Measurements from ENCODE around the gene ZBTB9.
"Not testable (repeated sequence)": the region's sequence is repeated elsewhere in the genome, so short reads cannot be mapped to it uniquely, and the experiment has no call there.

The ZBTB9 gene

GRCh38 chr6:33455051-33455450 is 675 bp downstream of the ZBTB9 start:
- Histone ChIP-seq H3K4me1 (peaks cover 22% of the 10 kb centered on the region), H3K4me2 (peak overlapping the region; percentile 96), H3K36me3 (peaks cover 39% of the 10 kb centered on the region), H4K20me1 (peaks cover 5% of the 10 kb centered on the region; the same call in 1 of the 2 replicates), H3K27me3 (no peaks in the 10 kb centered on the region), H3K27ac (peak overlapping the region; percentile 79), H3K4me3 (peak overlapping the region; percentile 83), H3K9me3 (no peaks in the 10 kb centered on the region), H3K9ac (peak overlapping the region; percentile 86)
- TF ChIP-seq Cebpa-rat (IDR thresholded peaks at IDR 0.05), result no peak

- Histone ChIP-seq H3K36me3 (peaks cover 30% of the 10 kb centered on the region), H3K9me3 (no peaks in the 10 kb centered on the region), H4K20me1 (peaks cover 5% of the 10 kb centered on the region; the same call in 1 of the 2 replicates), H3K4me2 (no peak overlapping the region), H3K27me3 (no peaks in the 10 kb centered on the region), H3K4me3 (no peak overlapping the region), H3K4me1 (peaks cover 22% of the 10 kb centered on the region), H3K27ac (no peak overlapping the region), H3K9ac (no peak overlapping the region)
- no peak for TF ChIP-seq Cebpa-rat (IDR thresholded peaks at IDR 0.05)
These were observed 1.8 kb downstream of the ZBTB9 start for GRCh38 chr6:33456156-33456555.

DNA sequence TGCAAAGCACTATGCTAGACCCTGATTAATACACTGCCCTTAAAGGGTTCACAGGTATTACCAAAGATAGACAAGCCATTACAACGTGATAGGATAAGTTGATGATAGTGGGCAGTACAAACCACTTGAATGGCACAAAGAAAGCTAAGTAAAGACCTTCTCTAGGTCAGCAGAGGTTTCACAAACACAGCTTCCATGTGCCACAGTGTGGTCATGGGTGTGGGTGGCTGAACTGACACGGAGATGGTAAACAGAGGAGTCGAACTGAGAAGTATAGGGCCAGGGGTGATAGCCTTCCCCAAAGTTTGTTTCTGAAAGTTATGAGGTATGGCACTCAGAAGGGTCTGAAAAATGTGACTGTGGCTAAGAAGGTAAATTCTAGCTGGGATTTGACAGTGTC is 4.3 kb downstream of the ZBTB9 start:
- TF ChIP-seq Cebpa-rat (IDR thresholded peaks at IDR 0.05), result no peak
- H3K36me3 ChIP-seq, result peaks cover 27% of the 10 kb centered on the region

DNA sequence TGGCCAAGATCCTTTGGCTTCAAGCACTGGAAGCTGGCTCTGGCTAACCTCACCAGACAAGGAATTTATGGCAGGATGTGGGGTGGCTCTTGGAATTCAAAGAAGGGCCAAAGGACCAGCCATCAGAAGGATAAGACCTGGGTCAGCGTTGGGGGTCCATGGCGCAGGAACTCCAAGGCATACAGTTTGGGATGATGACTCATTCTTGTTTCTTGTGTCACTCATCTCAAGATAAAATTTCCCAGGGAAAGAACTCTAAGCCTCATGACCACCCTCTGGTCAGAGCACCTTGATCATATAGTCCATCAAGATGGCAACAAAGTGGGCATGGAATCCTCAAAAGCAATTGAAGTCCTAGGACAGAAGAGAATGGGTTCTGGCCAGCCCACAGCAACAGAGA is 4.8 kb downstream of the ZBTB9 start:
- peaks cover 5% of the 10 kb centered on the region; the same call in 1 of the 2 replicates for H4K20me1 ChIP-seq
- H3K4me3 ChIP-seq, result no peak overlapping the region
- peaks cover 12% of the 10 kb centered on the region for H3K4me1 ChIP-seq
- TF ChIP-seq Cebpa-rat (IDR thresholded peaks at IDR 0.05), result no peak
- H3K9me3 ChIP-seq, result no peaks in the 10 kb centered on the region
- no peaks in the 10 kb centered on the region for H3K27me3 ChIP-seq
- H3K36me3 ChIP-seq, result peaks cover 27% of the 10 kb centered on the region
- H3K4me2 ChIP-seq, result no peak overlapping the region
- no peak overlapping the region for H3K9ac ChIP-seq
- H3K27ac ChIP-seq, result no peak overlapping the region

More for the DNA sequence above, 4.3 kb downstream of the ZBTB9 start:
- H3K9ac ChIP-seq, result no peak overlapping the region
- no peak overlapping the region for H3K27ac ChIP-seq
- no peaks in the 10 kb centered on the region for H3K9me3 ChIP-seq
- H4K20me1 ChIP-seq, result peaks cover 5% of the 10 kb centered on the region; the same call in 1 of the 2 replicates
- no peak overlapping the region for H3K4me3 ChIP-seq
- H3K4me2 ChIP-seq, result no peak overlapping the region
- peaks cover 13% of the 10 kb centered on the region for H3K4me1 ChIP-seq
- H3K27me3 ChIP-seq, result no peaks in the 10 kb centered on the region

- Histone ChIP-seq H3K9me3 (peaks cover 8% of the 10 kb centered on the region; the same call in 1 of the 2 replicates), H3K4me3 (no peak overlapping the region), H3K9ac (no peak overlapping the region), H4K20me1 (no peaks in the 10 kb centered on the region), H3K27ac (no peak overlapping the region), H3K4me1 (no peaks in the 10 kb centered on the region), H3K36me3 (no peaks in the 10 kb centered on the region), H3K4me2 (no peak overlapping the region), H3K27me3 (no peaks in the 10 kb centered on the region)
- TF ChIP-seq Cebpa-rat (IDR thresholded peaks at IDR 0.05), result no peak
These were observed 11.8 kb downstream of the ZBTB9 start for GRCh38 chr6:33466075-33466735.

DNA sequence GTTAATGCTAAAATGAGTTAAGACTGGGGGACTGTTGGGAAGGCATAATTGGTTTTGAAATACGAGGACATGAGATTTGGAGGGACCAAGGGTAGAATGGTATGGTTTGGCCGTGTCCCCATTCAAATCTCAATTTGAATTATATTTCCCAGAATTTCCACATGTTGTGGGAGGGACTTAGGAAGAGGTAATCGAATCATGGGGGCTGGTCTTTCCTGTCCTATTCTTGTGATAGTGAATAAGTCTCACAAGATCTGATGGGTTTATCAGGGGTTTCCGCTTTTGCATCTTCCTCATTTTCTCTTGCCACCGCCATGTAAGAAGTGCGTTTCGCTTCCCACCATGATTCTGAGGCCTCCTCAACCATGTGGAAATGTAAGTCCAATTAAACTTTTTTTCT is 12.7 kb downstream of the ZBTB9 start:
- TF ChIP-seq Cebpa-rat (IDR thresholded peaks at IDR 0.05), result no peak
- Histone ChIP-seq H3K36me3 (no peaks in the 10 kb centered on the region), H3K9me3 (peaks cover 8% of the 10 kb centered on the region; the same call in 1 of the 2 replicates), H3K4me2 (no peak overlapping the region), H4K20me1 (no peaks in the 10 kb centered on the region), H3K4me1 (no peaks in the 10 kb centered on the region), H3K27me3 (no peaks in the 10 kb centered on the region), H3K27ac (no peak overlapping the region), H3K4me3 (no peak overlapping the region), H3K9ac (no peak overlapping the region)

- Histone ChIP-seq H3K36me3 (no peaks in the 10 kb centered on the region), H3K9me3 (peaks cover 8% of the 10 kb centered on the region; the same call in 1 of the 2 replicates), H3K27me3 (no peaks in the 10 kb centered on the region), H3K4me1 (no peaks in the 10 kb centered on the region), H3K4me3 (no peak overlapping the region), H3K9ac (no peak overlapping the region), H3K27ac (no peak overlapping the region), H4K20me1 (no peaks in the 10 kb centered on the region), H3K4me2 (no peak overlapping the region)
- TF ChIP-seq Cebpa-rat (IDR thresholded peaks at IDR 0.05), result no peak
These were observed 15.3 kb downstream of the ZBTB9 start for GRCh38 chr6:33469661-33470060.

- H3K36me3 ChIP-seq, result no peaks in the 10 kb centered on the region
- H3K27ac ChIP-seq, result no peak overlapping the region
- no peaks in the 10 kb centered on the region for H3K27me3 ChIP-seq
- no peaks in the 10 kb centered on the region for H4K20me1 ChIP-seq
- no peak overlapping the region for H3K4me2 ChIP-seq
- H3K4me1 ChIP-seq, result no peaks in the 10 kb centered on the region
- H3K9ac ChIP-seq, result no peak overlapping the region
- no peak for TF ChIP-seq Cebpa-rat (IDR thresholded peaks at IDR 0.05)
- no peak overlapping the region for H3K4me3 ChIP-seq
- no peaks in the 10 kb centered on the region for H3K9me3 ChIP-seq
These were observed 23.5 kb downstream of the ZBTB9 start for GRCh38 chr6:33477864-33478263.

DNA sequence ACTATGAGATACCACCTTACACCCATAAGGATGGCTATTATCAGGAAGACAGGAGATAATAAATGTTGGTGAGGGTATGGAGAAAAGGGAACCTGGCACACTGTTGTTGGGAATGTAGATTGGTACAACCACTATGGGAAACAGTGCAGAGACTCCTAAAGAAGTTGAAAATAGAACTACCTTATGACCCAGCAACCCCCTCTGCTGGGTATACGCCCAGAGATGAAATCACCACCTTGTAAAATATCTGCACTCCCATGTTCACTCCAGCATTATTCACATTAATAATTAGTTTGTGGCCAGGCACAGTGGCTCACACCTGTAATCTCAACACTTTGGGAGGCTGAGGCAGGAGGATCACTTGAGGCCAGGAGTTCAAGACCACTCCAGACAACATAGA is 26.8 kb downstream of the ZBTB9 start:
- H3K27me3 ChIP-seq, result no peaks in the 10 kb centered on the region
- no peak overlapping the region for H3K27ac ChIP-seq
- TF ChIP-seq Cebpa-rat (IDR thresholded peaks at IDR 0.05), result no peak
- H3K4me1 ChIP-seq, result no peaks in the 10 kb centered on the region
- no peaks in the 10 kb centered on the region for H3K36me3 ChIP-seq
- H3K4me3 ChIP-seq, result no peak overlapping the region
- H3K9me3 ChIP-seq, result peaks cover 4% of the 10 kb centered on the region; the same call in 1 of the 2 replicates
- no peak overlapping the region for H3K4me2 ChIP-seq
- no peak overlapping the region for H3K9ac ChIP-seq
- no peaks in the 10 kb centered on the region for H4K20me1 ChIP-seq

- H3K9me3 ChIP-seq, H3K27me3 ChIP-seq, H3K4me1 ChIP-seq, H4K20me1 ChIP-seq, H3K9ac ChIP-seq, H3K4me3 ChIP-seq, H3K27ac ChIP-seq, H3K4me2 ChIP-seq, H3K36me3 ChIP-seq: not testable (repeated sequence)
These were observed 28.2 kb downstream of the ZBTB9 start for GRCh38 chr6:33482620-33483019.
